Stimulated activated CD4-positive, alpha-beta T cell treated with anti-CD3 and anti-CD28 coated beads, Interleukin-1b, Interleukin-23, amount 100 ng/mL, for 48 hours (primary cell): Measurements from ENCODE around the gene DNAJC5.
"Not testable (repeated sequence)": the region's sequence is repeated elsewhere in the genome, so short reads cannot be mapped to it uniquely, and the experiment has no call there.

Source experiments
- DNase-seq: peaks from one replicate; pipeline ENCODE4 v3.0.0-alpha.2; 2020

DNAJC5 gene

GRCh38 chr20:63915471-63915870, 20.5 kb downstream of the DNAJC5 start:
- DNase-seq = no peak

DNA sequence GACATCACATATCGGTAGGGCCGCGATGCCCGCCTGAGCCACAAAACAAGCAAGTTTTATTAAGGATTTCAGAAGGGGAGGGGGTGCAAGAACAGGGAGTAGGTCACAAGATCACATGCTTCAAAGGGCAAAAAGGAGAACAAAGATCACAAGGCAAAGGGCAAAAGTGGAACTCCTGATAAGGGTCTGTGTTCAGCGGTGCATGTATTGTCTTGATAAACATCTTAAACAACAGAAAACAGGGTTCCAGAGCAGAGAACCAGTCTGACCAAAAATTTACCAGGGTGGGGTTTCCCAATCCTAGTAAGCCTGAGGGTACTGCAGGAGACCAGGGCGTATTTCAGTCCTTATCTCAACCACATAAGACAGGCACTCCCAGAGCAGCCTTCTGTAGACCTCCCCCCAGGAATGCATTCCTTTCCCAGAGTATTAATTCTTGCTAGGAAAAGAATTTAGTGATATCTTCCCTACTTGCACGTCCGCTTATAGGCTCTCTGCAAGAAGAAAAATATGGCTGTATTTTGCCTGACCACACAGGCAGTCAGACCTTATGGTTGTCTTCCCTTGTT, 21.5 kb downstream of the DNAJC5 start:
- DNase-seq = not testable (repeated sequence)

DNA sequence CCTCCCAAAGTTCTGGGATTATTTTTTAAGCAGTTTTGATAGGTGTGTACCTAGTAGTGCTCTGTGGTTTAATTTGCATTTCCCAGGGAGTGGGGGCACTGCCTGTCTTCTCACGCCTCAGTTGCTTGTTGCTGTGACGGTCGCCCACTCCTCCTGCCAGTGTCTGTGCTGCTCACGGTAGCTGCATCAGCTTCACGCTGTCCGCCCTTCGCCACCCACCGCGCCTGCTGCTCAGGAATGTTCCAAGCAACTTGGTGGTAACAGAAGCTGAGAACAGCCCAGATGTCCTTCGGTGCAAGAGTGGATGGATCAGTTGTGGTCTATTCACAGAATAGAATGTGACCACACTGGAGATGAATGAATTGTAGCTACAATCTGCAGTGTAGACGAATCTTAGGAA, 22.9 kb downstream of the DNAJC5 start:
- no peak for DNase-seq

- no peak for DNase-seq
Observed at GRCh38 chr20:63919130-63919529, 24.2 kb downstream of the DNAJC5 start.

DNA sequence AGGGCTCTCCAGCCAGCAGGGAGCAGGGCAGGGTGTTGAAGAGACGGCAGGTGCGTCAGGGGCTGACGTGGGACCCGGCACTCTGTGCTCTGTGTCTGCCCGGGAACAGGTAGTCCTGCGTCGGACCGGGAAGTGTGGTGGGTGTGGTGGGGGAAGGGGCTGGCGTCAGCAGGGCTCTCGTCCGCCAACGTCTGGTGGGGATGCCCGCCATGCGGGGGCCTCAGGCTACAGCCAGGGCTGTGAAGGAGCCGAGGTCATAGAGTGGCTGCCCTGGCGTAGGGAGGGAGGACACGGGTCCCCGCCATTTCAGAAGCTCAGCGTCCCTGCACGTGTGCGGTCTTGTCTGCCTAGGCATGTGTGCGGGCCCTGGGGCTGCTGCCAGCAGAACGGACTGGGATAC, 25.3 kb downstream of the DNAJC5 start:
- no peak for DNase-seq

DNA sequence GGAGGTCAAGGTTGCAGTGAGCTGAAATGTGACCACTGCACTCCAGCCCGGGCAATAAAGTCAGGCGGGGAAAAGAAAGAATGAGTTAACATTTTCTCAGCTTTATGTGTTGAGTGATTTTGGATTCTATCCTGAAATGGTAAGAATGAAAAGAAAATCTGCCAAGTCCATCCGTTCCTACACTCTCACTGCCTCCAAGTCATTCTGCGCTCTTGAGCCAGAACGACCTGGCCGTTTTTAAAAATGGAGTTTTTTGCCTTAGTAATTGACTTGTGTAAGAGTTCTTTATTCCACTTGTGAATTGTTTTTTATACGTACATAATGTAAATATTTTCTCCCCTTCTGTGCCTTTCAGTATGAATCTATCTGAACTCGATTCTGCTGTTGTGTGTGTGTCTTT, 28.7 kb downstream of the DNAJC5 start:
- DNase-seq = no peak

GRCh38 chr20:63924241-63924640, 29.3 kb downstream of the DNAJC5 start:
- DNase-seq = no peak

GRCh38 chr20:63926298-63926697, 31.4 kb downstream of the DNAJC5 start:
- no peak for DNase-seq

GRCh38 chr20:63929071-63929470, 34.1 kb downstream of the DNAJC5 start:
- no peak for DNase-seq

DNA sequence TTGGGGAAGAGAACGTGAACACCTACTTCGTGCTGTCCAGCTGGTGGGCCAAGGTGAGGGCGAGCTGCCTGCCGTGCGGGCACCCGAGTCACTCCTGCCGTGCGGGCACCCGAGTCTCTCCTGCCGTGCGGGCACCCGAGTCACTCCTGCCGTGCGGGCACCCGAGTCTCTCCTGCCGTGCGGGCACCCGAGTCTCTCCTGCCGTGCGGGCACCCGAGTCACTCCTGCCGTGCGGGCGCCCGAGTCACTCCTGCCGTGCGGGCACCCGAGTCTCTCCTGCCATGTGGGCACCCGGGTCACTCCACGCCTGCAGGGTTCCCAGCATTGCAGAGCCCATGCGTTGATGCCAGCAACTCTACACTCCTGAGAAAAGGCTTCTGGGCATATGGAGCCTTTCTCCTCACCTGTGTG, 34.6 kb downstream of the DNAJC5 start:
- DNase-seq = not testable (repeated sequence)

DNA sequence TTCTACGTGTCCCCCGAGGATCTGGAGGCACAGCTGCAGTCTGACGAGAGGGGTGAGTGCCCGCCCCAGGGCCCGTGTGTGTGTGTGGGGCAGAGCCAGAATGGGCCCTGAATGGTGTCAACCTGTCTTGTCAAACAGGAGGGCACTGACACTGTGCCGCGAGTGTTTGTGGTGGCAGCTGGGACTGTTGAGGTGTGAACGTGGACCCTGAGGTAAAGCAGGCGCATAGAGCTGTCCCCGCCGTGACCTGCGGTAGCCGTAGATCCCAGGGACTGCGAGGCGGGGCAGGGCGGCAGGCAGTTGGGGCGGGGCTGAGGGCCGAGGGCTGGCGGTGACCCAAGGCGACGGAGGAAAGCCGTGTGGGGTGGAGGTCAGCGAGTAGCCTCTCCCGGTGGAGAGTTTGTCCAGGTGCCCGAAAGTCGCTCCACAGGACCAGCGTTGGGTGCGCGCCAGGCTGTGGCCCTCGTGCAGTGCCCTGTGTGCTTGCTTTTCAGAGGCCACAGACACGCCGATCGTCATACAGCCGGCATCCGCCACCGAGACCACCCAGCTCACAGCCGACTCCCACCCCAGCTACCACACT, 36.1 kb downstream of the DNAJC5 start:
- no peak for DNase-seq

DNA sequence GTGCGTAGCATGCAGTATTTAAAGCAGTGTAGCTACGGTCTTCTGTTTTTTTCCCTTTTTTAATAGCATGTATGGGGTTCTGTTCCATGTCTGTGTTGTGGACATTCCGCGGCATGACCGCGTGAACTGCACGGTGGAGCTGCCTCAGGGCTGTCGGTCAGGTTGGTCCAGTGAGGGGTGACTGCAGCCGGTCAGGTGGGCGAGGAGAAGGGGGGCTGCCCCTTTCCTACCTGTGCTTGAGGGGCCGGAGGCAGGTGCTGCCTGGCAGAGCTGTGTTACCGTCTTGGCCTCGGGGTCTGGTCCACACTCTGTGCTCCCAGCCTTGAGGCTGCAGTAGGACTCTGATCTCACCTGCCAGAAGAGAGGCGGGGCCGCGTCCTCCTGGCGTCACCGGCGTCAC, 36.8 kb downstream of the DNAJC5 start:
- DNase-seq = no peak

- no peak for DNase-seq
Observed at GRCh38 chr20:63932606-63933160, 37.8 kb downstream of the DNAJC5 start.

DNA sequence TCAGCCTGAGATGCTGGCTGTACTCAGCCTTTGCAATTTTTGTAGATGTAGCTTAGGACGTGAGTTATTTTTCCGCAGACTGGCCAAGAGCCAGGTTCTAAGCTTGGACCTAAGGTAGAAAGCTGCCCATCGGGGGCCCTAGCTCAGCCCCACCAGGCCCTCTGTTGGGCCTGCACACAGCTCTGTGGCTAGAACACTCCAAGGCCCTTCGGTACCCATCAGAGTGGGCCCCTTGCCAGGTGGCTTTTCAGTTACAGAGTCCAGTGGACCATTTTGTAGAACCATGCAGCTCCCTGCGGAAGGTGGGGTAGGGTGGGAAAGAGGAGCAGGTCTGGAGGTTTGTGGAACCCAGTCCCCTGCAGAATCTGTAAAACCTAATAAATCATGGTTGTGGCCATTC, 38.7 kb downstream of the DNAJC5 start:
- DNase-seq = no peak

DNA sequence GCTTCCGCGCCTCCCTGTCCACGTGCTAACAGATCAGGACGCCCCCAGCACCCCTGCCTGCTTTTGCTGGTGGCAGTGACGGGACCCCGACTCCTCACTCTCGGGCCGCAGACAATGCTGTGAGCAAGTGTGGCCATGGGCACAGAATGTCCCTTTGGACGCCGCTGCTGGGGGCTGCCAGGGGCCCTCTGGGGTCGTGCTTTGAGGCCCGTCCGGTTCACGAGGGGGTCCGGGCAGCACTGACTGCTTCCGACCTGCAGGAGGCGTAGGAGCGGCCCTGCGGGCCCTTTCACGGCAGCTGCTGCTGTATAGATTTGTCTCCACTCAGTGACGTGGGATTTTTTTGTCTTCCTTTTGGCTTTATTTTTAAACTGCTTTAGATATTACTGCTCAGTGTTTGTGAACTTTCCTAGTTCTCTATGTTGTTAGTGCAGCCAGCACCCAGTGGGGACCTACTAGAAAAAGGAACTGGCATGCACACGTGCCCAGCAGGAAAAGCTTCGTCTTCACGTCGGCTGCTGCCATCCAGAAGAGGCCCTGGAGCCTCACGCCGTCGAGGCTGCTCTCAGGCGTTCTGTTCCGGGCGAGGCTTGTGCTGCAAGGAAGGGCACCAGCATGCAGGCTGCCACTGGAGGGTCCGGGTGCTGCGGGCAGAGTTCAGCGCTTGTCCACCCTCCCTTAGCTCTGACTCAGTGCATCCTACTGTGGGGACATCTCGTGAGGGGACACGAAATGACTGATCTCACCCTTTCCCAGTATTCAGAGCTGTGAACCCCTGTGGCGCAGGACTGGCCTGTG, 39.5 kb downstream of the DNAJC5 start:
- DNase-seq = no peak

GRCh38 chr20:63935447-63935846, 40.5 kb downstream of the DNAJC5 start:
- DNase-seq = no peak

DNA sequence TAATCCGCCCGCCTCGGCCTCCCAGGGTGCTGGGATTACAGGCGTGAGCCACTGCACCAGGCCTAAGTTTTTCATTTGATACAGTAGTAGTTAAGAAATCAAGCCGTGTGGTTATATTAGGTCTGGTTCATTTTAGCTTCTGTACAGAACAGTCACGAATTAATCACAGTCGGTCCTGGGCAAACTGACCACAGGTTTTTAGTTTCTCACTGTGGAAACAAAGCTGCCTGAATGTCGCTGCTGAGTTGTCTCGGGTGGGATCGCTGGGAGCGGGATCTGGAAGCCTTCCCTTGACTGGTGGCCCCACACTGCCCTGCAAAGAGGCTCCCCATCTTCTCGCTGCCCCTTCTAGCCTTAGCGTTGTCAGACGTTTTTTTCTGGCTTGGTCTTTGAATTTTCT, 42.7 kb downstream of the DNAJC5 start:
- no peak for DNase-seq

GRCh38 chr20:63939061-63939935, 44.4 kb downstream of the DNAJC5 start:
- DNase-seq = no peak

DNA sequence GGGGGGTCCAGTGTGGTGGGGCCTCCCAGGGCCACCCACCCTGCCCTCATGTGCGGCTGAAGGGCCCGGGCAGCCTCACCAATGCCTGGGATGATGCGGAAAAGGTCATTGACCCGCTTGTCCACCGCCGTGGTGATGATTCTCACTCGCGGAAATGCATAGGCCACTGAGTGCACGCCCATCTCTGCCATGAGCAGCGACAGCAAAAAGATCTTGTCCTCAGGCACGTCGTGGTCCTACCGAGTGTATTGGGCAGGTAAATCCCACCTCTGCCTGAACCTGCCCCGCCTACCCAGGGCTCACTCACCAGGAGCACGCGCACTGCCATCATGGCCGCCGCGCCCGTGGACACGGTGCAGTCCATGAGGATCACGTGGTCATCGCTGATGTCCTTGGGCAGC, 45.1 kb downstream of the DNAJC5 start:
- DNase-seq = no peak

DNA sequence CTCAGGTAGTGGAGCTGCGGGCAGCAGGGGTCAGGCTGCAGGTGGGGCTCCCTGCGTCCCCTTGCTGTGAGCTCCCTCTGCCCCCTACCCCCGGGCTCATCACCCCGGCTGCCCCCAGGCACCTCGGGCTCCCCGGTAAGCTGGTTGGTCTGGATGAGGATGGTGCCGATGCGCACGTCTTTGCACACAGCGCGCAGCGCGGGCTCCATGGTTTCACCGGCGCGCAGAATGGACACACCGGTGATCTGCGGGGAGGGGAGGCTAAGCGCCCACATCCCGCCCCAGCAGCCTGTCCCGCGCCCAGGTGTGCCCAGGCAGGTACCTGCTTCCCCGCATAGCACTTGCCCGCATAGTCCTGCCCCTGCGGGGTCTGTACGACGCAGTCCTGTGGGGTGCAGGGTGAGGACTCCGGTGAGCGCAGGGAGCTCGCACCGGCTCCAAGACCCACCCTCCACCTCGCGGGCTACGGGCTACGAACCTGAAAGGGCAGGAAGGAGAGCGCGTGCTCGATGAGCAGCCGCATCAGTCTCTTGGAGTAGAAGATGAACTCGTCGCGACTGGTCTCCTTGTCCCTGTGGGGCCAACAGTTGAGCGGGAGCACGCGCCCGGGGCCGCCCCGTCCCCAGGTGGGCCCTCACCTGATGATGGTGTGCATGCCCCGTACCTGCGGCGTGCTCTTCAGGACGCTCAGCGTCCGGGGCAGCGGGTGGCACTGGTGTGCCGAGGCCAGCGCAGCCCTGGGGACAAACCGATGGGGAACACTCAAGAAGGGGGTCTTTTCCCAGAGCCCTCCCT, 45.7 kb downstream of the DNAJC5 start:
- DNase-seq = no peak

GRCh38 chr20:63941282-63942081, 46.6 kb downstream of the DNAJC5 start:
- DNase-seq = peak; percentile 81
